ENCODE data around the gene ACCS.

The ACCS gene

GRCh38 chr11:44065841-44066731 is at the start of gene ACCS:
Gene ACCS, plus strand, starts transcription at chr11:44066270. Its CDS starts 1,358 bp downstream, at chr11:44067628.
- DNase-seq (ENCODE audit: low read depth in 2 of 3, low spot score in 2 of 3): peak; percentile 63 to 79 (median 65)

- no peak for DNase-seq (ENCODE audit: low read depth in 2 of 3, low spot score in 2 of 3)
Observed at GRCh38 chr11:44016546-44017442, 49.3 kb upstream of the ACCS start.

- no peak for DNase-seq (ENCODE audit: low read depth in 2 of 3, low spot score in 2 of 3)
Observed at GRCh38 chr11:44017443-44018126, 48.5 kb upstream of the ACCS start.

- no peak for DNase-seq (ENCODE audit: low read depth in 2 of 3, low spot score in 2 of 3)
Observed at GRCh38 chr11:44018127-44018521, 47.9 kb upstream of the ACCS start.

- DNase-seq (ENCODE audit: low read depth in 2 of 3, low spot score in 2 of 3): no peak
Observed at GRCh38 chr11:44018829-44019228, 47.2 kb upstream of the ACCS start.

GRCh38 chr11:44024977-44025376 is 41.1 kb upstream of the ACCS start:
- no peak for DNase-seq (ENCODE audit: low read depth in 2 of 3, low spot score in 2 of 3)

GRCh38 chr11:44025727-44026126 is 40.3 kb upstream of the ACCS start:
- no peak for DNase-seq (ENCODE audit: low read depth in 2 of 3, low spot score in 2 of 3)

- no peak for DNase-seq (ENCODE audit: low read depth in 2 of 3, low spot score in 2 of 3)
Observed at GRCh38 chr11:44028401-44028800, 37.7 kb upstream of the ACCS start.

GRCh38 chr11:44028816-44029506 is 37.1 kb upstream of the ACCS start:
- DNase-seq (ENCODE audit: low read depth in 2 of 3, low spot score in 2 of 3): no peak

- DNase-seq (ENCODE audit: low read depth in 2 of 3, low spot score in 2 of 3): no peak
Observed at GRCh38 chr11:44029507-44029845, 36.6 kb upstream of the ACCS start.

- no peak for DNase-seq (ENCODE audit: low read depth in 2 of 3, low spot score in 2 of 3)
Observed at GRCh38 chr11:44029977-44030911, 35.8 kb upstream of the ACCS start.

- DNase-seq (ENCODE audit: low read depth in 2 of 3, low spot score in 2 of 3): no peak
Observed at GRCh38 chr11:44030996-44031395, 35.1 kb upstream of the ACCS start.

GRCh38 chr11:44031549-44031948 is 34.5 kb upstream of the ACCS start:
- no peak for DNase-seq (ENCODE audit: low read depth in 2 of 3, low spot score in 2 of 3)

- DNase-seq (ENCODE audit: low read depth in 2 of 3, low spot score in 2 of 3): no peak
Observed at GRCh38 chr11:44032299-44033085, 33.6 kb upstream of the ACCS start.

- DNase-seq (ENCODE audit: low read depth in 2 of 3, low spot score in 2 of 3): no peak
Observed at GRCh38 chr11:44033411-44033850, 32.6 kb upstream of the ACCS start.

GRCh38 chr11:44033856-44034255 is 32.2 kb upstream of the ACCS start:
- no peak for DNase-seq (ENCODE audit: low read depth in 2 of 3, low spot score in 2 of 3)

- DNase-seq (ENCODE audit: low read depth in 2 of 3, low spot score in 2 of 3): no peak
Observed at GRCh38 chr11:44034639-44035038, 31.4 kb upstream of the ACCS start.

GRCh38 chr11:44036811-44037657 is 29.0 kb upstream of the ACCS start:
- DNase-seq (ENCODE audit: low read depth in 2 of 3, low spot score in 2 of 3): no peak
